ENCODE results near the gene CCDC50.

CCDC50 gene

DNA sequence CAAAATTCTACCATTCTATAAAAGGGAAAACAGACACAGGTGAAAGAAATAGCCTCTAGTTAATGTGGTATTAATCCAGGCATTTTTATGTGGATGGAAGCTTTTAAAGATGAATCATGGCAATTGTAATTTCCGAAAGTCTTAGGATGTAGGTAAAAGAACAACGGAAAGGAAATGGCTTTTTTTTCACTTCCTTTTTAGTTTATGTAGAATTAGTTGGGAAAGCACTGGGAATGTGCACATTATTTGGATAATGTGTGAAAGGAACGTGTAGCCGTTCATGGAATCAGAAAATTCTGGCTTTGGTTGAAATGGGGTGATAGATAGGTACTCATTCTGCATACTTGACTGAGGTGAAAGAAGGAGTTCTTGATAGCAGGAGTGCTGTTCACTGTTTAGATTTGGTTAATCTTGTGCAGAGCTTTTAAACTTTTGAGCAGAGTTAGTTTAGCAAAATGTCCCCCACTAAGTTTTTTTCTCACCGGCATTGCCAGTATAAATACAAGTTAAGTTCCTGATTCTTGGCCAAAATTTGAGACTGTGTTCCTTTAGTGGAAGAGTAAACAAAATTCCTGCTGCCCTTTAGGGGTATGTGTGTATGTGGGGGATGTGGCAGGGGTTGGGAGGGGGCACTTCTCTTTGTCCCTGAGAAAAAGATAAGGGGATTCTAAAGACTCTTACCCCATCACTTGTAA is 21.3 kb downstream of the CCDC50 start:
- no peak for DNase-seq

GRCh38 chr3:191352014-191352413 is 22.8 kb downstream of the CCDC50 start:
- DNase-seq, result no peak

DNA sequence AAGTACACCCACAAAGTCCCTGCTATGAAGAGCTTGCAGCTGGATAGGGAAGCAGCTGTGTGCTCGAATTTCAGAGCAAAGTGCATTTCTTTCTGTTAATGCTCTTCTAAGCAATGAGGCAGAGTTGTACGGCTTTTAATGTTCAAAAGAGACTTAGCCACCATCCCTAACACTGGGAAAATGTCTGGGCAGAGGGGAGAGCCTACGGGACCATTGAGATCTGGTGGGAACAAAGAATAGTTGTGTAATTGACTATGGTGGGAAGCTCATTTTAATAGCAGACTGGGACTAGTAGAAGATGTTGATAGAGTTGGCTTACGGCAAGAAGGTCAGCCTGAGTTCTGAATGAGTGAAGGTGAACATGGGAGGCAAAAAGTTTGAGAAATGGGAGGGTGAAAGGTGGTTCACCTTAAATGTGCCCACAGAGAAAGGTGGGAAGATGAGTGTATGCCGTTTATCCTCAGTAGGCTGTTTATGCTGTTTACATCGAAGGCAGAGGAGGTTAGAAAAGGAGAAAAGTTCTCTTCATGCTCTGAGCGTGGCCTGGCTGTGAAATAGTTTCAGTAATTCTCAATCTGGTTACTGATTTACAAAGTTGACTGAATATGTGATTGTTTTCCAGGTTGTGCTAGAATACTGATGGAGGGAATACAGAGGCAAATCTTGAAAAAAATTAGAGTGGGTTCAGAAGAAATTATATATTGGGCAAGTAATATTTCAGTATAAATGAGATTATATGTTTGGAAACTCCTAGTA is 24.0 kb downstream of the CCDC50 start:
- DNase-seq, result no peak

DNA sequence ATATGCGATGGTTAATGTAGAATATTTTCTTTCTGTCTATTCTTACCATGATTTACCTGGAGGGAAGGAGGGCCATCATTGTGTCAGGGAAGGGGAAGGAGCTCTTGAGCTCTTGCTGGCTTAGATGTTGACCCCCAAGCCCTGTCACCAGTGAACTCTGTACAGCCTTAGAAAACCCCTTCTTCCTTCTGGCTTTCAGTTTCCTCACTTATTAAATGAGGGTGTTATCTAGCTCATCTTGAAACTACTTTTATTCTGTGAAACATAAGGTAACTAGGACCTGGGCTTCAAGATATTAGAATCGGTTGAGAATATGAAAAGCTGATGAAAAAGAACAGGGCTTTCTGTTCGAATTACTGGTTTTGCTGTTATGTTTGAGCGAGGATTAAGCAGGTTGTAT is 26.2 kb downstream of the CCDC50 start:
- DNase-seq, result no peak

- no peak for DNase-seq
These were observed 27.6 kb downstream of the CCDC50 start for GRCh38 chr3:191356631-191357439.

DNA sequence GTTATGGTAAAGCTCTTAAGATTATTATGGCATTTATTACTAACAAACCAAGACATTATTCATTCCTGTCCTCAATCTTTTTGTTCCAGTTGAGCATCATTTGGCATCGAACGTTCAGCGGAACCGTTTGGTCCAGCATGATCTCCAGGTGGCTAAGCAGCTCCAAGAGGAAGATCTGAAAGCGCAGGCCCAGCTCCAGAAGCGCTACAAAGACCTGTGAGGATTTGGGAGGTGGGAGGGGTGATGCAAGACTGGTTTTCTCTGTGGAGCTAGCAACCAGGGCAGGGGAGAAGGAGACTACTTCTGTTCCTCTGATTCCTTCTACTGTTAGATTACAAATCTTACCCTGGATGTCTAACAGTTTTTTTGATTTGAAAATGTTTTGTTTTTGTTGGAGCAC is 28.7 kb downstream of the CCDC50 start:
- DNase-seq, result no peak

DNA sequence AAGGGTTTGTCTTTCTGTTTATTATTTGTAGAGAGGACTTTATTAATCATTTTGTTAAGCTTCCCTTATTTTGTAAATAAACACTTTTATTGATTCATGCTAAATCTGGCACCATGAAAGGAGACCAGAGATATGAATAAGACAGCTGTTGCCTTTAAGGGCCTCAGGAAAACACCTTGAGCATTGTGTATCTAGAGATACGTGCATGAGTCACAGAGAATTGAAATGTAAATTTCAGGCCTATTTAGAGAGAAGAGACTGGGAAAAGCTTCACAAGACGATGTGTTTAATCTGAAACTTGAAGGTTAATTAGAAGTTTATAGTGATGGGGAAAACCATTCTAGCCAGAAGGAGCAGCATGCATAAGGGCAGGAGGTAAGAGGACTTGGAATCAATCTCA is 29.7 kb downstream of the CCDC50 start:
- DNase-seq, result no peak

GRCh38 chr3:191360620-191361019 is 31.4 kb downstream of the CCDC50 start:
- DNase-seq, result no peak

DNA sequence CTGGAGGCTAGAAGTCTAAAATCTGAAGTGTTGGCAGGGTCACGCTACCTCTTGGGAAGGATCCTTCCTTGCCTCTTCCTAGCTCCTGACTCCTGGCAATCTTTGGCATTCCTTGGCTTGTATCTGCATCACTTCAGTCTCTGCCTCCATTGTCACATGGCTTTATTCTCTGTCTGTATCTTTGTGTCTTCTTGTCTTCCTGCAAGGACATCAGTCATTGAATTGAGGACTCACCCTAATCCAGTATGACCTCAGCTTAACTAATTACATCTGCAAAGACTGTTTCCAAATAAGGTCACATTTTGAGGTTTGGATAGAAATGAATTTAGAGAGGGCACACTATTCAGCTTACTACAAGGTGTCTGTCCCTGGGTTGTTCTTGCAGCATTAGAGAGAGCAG is 32.3 kb downstream of the CCDC50 start:
- DNase-seq, result no peak

GRCh38 chr3:191362037-191362436 is 32.8 kb downstream of the CCDC50 start:
- DNase-seq, result no peak

DNA sequence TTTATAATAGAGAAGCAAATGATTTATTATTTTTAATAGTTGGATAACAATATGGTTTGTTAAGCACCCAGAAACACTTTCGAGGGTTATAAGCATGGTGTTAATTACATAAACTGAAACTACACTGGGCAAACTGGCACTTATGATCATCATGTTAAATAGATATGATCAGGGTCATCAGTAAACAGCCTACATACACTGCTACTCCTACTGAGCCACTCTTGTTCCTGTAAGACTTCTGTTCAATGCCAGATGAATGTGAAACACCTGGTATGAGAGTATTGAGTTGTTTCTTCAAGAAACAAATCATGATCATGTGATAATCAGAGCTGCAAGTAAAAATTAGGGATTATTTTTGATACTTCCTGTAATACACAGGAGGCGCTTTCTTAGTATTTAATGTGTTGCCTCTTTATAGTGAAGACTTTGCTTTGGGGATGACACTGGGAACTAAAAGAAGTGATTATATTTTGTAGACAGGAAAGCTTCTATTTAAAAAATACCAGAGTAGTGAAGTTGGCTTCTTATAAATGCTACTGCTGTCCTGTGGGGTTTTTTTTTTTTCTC is 33.4 kb downstream of the CCDC50 start:
- DNase-seq, result no peak

- no peak for DNase-seq
These were observed 34.0 kb downstream of the CCDC50 start for GRCh38 chr3:191363221-191363620.

DNA sequence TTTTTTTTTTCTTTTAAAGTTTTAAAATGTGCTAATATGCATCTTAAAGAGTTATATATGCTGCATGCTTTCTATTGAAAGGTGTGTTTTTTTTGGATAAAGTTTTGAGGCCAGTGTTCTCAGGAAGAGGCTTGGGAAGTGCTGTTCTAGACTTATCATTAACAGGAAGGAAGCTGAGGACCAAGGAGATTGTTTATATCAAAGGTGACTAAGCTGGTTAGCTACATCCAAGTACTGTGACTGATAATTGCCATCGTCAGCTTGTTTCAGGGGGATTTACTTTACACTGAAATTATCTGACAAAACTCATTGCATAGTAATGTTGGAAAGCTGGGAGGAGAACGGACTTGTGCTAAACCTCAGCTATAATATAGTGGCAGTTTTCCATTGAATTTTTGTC is 37.5 kb downstream of the CCDC50 start:
- no peak for DNase-seq

GRCh38 chr3:191368755-191369615 is 39.8 kb downstream of the CCDC50 start:
- DNase-seq, result no peak

DNA sequence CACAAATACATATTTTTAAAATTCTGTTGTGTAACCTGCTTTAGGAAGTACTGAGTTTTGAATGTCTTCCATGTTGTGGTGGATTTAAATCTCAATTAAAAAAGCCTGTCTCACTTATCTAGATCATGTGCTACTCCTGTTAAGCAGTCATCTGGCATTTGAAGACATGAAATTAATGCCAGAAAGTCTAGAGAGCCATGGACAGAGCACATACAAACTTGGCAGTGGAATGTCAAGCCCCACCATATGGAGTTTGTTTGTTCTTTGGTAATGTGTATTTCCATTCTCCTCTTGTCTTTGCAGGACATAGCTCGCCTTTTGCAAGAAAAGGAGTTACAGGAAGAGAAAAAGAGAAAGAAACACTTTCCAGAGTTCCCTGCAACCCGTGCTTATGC is 40.4 kb downstream of the CCDC50 start:
- DNase-seq, result no peak

GRCh38 chr3:191372122-191372521 is 42.9 kb downstream of the CCDC50 start:
- no peak for DNase-seq

DNA sequence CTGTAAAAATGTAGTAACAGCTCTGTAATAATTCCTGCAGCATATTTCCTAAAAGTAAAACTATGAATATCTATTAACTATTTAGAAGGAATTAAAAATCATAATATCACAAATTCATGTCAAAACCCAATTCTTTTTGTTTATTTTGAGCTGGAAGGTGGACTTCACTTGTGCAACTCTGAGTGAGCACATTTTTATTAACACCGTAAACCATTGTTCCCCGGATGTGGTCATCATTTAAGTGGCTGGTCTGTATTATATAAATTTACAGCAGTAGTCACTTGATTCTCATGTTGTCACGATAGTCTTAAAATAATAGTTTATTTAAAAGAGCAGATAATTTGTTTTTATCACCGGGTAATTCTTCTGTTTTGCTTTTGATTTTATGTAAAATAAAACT is 44.1 kb downstream of the CCDC50 start:
- no peak for DNase-seq

DNA sequence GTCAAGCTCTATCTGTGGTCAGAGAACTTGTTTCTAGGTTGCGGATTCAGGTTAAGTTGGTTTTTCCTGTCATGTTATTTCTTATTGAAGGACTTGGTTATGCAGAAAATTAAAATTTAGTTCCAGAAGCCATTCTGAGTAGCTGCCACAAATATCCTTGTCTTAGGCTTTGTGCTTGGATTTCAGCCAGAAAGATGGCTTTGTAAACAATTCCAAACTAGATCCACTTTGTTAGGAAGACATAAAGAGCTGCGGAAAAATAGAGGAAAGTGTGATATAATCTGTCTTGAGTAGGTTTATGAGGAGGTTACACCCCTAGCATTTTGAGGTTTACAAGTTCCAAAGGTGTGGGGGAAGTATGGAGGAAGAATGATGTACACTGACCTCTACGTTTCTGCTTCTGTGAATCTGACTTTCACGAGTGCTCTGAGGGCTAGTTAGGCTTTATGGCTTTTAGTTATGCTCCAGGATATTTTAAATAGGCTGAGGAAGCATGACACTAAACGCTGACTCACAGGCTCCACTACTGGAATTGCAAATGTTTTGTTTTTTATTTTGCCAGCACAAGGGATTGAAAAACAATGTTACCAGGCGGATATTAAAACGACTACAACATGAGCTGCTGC is 47.4 kb downstream of the CCDC50 start:
- DNase-seq, result no peak

- DNase-seq, result no peak
These were observed 49.1 kb downstream of the CCDC50 start for GRCh38 chr3:191378142-191378812.

DNA sequence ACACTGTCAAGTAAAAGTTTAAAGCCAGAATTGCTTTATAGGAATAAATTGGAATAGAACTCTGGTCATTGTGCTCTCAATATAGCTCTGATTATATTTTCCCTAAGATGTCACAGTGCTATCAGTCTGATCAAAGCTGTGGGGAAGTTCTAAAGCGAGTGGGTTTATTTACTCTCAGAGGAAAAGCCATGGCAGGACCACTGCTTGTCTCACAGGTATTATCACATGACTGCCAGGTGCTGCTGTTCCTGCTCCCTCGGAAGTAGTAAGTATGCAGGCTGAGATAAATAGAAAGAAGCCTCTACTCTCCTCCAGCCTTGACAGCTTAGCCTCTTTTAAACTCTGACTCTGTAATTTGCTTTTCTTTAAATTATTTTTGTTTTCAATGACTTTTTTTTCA is 50.3 kb downstream of the CCDC50 start:
- DNase-seq, result no peak

DNA sequence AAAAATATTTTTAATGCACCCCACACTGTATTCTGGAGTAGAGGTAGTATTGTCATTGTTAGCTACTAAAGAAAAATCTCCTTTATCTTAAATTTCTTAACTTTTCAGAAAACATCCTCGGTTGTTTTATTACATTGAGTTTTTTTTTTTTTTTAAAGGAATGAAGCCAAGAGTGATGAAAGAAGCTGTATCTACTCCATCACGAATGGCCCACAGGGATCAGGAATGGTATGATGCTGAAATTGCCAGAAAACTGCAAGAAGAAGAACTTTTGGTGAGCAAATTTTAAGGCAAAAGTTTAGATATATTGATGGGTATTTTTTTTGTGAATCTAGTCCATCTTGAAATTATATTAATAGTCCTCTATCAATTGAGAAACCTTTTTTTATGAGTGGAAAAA is 50.8 kb downstream of the CCDC50 start:
- no peak for DNase-seq
